Neural progenitor cell (in vitro differentiated cells): Measurements from ENCODE around the gene GBF1. TPM values are rescaled to one million over a fixed set of nuclear protein-coding genes. Genes with fewer than 3 reads are reported as not detected.

ENCODE experiments used
- DNase-seq: peaks from one replicate; pipeline ENCODE4 v3.0.0-alpha.2; 2016; ENCODE audit warnings: low spot score
- H2AFZ ChIP-seq: fragments of 200-600 bp; sonication (generic); replicated peaks from 2 replicates; pipeline ENCODE4 v1.6.1; 2016; ENCODE audit warnings: antibody characterized with exemption
- H3F3A ChIP-seq: fragments of 200-600 bp; sonication (generic); 2 replicates; pipeline ENCODE4 v1.6.1; 2016; ENCODE audit warnings: antibody characterized with exemption, low read depth
- H3K27ac ChIP-seq: fragments of 200-600 bp; sonication (generic); 2 replicates; pipeline ENCODE4 v1.5.1; 2016; ENCODE audit warnings: mild to moderate bottlenecking
- H3K27me3 ChIP-seq: fragments of 200-600 bp; sonication (generic); 2 replicates; pipeline ENCODE4 v1.6.1; 2016; ENCODE audit warnings: mild to moderate bottlenecking, moderate library complexity
- H3K36me3 ChIP-seq: fragments of 200-600 bp; sonication (generic); 2 replicates; pipeline ENCODE4 v1.5.1; 2016
- H3K4me1 ChIP-seq: fragments of 200-600 bp; sonication (generic); 2 replicates; pipeline ENCODE4 v1.6.1; 2016; ENCODE audit warnings: mixed run types
- H3K4me2 ChIP-seq: fragments of 200-600 bp; sonication (generic); 2 replicates; pipeline ENCODE4 v1.6.1; 2016
- H3K4me3 ChIP-seq: fragments of 200-600 bp; sonication (generic); 2 replicates; pipeline ENCODE4 v1.5.1; 2016
- H3K79me2 ChIP-seq: fragments of 200-600 bp; sonication (generic); 2 replicates; pipeline ENCODE4 v1.6.1; 2016; ENCODE audit warnings: low read depth
- H3K9ac ChIP-seq: fragments of 200-600 bp; sonication (generic); 2 replicates; pipeline ENCODE4 v1.6.1; 2016
- H3K9me3 ChIP-seq: fragments of 200-600 bp; sonication (generic); 2 replicates; pipeline ENCODE4 v1.5.1; 2016; ENCODE audit warnings: low read depth
- H4K20me1 ChIP-seq: fragments of 200-600 bp; sonication (generic); 2 replicates; pipeline ENCODE4 v1.6.1; 2016; ENCODE audit warnings: low read depth
- H3K27ac Mint-ChIP-seq: 3 replicates; pipeline ENCODE4 v1.8.0; 2021; ENCODE audit warnings: mixed read lengths
- H3K27me3 Mint-ChIP-seq: 2 replicates; pipeline ENCODE4 v1.8.0; 2022; ENCODE audit warnings: low read depth, mild to moderate bottlenecking, inconsistent platforms, moderate library complexity, mixed read lengths; ENCODE audit not compliant: insufficient read depth
- H3K36me3 Mint-ChIP-seq: 3 replicates; pipeline ENCODE4 v1.8.0; 2021; ENCODE audit warnings: mixed read lengths
- H3K4me1 Mint-ChIP-seq: 3 replicates; pipeline ENCODE4 v1.8.0; 2021; ENCODE audit warnings: mixed read lengths
- H3K4me3 Mint-ChIP-seq: 3 replicates; pipeline ENCODE4 v1.8.0; 2021; ENCODE audit warnings: mild to moderate bottlenecking, moderate library complexity, mixed read lengths
- H3K9me3 Mint-ChIP-seq: 3 replicates; pipeline ENCODE4 v1.8.0; 2020; ENCODE audit warnings: mixed read lengths
- CTCF ChIP-seq: fragments of 200-600 bp; sonication (generic); IDR thresholded peaks from 2 replicates; pipeline ENCODE4 v1.5.1; 2017; ENCODE audit warnings: antibody characterized with exemption, mild to moderate bottlenecking
- EZH2 ChIP-seq: fragments of 200-600 bp; sonication (generic); IDR thresholded peaks from 2 replicates; pipeline ENCODE4 v1.6.1; 2017; ENCODE audit warnings: antibody characterized with exemption, mild to moderate bottlenecking, moderate library complexity
- EZH2phosphoT487 ChIP-seq: fragments of 200-600 bp; sonication (generic); IDR thresholded peaks from 2 replicates; pipeline ENCODE4 v1.6.1; 2017; ENCODE audit warnings: antibody characterized with exemption
- total RNA-seq: library from RNA; depleted of rRNA; stranded (reverse); fragments of >200 nt; gene quantifications from 2 replicates; pipeline ENCODE4 v1.2.3, GENCODE V29; 2015; ENCODE audit warnings: low replicate concordance

GBF1 gene
- total RNA-seq, 1 donor from 2014 or later: 23.5 TPM

- Histone ChIP-seq H3K4me1 (peaks cover 12% of the 10 kb centered on the region), H4K20me1 (peaks cover 25% of the 10 kb centered on the region), H3F3A (peaks cover 17% of the 10 kb centered on the region), H3K4me3 (no peak overlapping the region), H3K27ac (no peak overlapping the region), H3K9ac (no peak overlapping the region), H3K27me3 (no peaks in the 10 kb centered on the region), H2AFZ (no peak overlapping the region), H3K36me3 (no peaks in the 10 kb centered on the region), H3K4me2 (no peak overlapping the region), H3K79me2 (peaks cover 5% of the 10 kb centered on the region), H3K9me3 (no peaks in the 10 kb centered on the region)
- H3K36me3 Mint-ChIP-seq: peaks cover 4% of the 10 kb centered on the region
- DNase-seq: no peak
- H3K27ac Mint-ChIP-seq: no peak overlapping the region
- no peaks in the 10 kb centered on the region for H3K9me3 Mint-ChIP-seq
- peaks cover 17% of the 10 kb centered on the region for H3K4me1 Mint-ChIP-seq
- TF ChIP-seq EZH2: no peak
- no peak for TF ChIP-seq CTCF
- TF ChIP-seq EZH2phosphoT487: no peak
- H3K4me3 Mint-ChIP-seq: no peak overlapping the region
- no peaks in the 10 kb centered on the region for H3K27me3 Mint-ChIP-seq
Measured at GRCh38 chr10:102283488-102283887, 38.2 kb downstream of the GBF1 start.

GRCh38 chr10:102283890-102284289, 38.6 kb downstream of the GBF1 start:
- Mint-ChIP-seq H3K4me1 (peaks cover 16% of the 10 kb centered on the region), H3K9me3 (no peaks in the 10 kb centered on the region), H3K4me3 (no peak overlapping the region), H3K27me3 (no peaks in the 10 kb centered on the region), H3K27ac (no peak overlapping the region), H3K36me3 (peaks cover 4% of the 10 kb centered on the region)
- Histone ChIP-seq H3K79me2 (peaks cover 5% of the 10 kb centered on the region), H2AFZ (no peak overlapping the region), H3K27ac (no peak overlapping the region), H3K4me2 (no peak overlapping the region), H3K4me1 (peaks cover 11% of the 10 kb centered on the region), H3K36me3 (no peaks in the 10 kb centered on the region), H3K9ac (no peak overlapping the region), H3F3A (peaks cover 16% of the 10 kb centered on the region), H3K4me3 (no peak overlapping the region), H3K9me3 (no peaks in the 10 kb centered on the region), H3K27me3 (no peaks in the 10 kb centered on the region), H4K20me1 (peaks cover 21% of the 10 kb centered on the region)
- no peak for TF ChIP-seq EZH2phosphoT487
- no peak for TF ChIP-seq CTCF
- no peak for TF ChIP-seq EZH2
- DNase-seq: no peak

GRCh38 chr10:102284531-102284930, 39.2 kb downstream of the GBF1 start:
- no peak overlapping the region for H3K27ac ChIP-seq

More at GRCh38 chr10:102284531-102284930, 39.2 kb downstream of the GBF1 start:
- peaks cover 14% of the 10 kb centered on the region for H4K20me1 ChIP-seq
- no peak overlapping the region for H3K9ac ChIP-seq
- peaks cover 11% of the 10 kb centered on the region for H3F3A ChIP-seq
- no peaks in the 10 kb centered on the region for H3K9me3 ChIP-seq
- H3K4me2 ChIP-seq: no peak overlapping the region
- H3K9me3 Mint-ChIP-seq: no peaks in the 10 kb centered on the region
- no peaks in the 10 kb centered on the region for H3K27me3 Mint-ChIP-seq
- H3K79me2 ChIP-seq: peaks cover 4% of the 10 kb centered on the region
- H3K4me3 Mint-ChIP-seq: no peak overlapping the region
- peaks cover 4% of the 10 kb centered on the region for H3K36me3 Mint-ChIP-seq
- no peak for DNase-seq
- H3K27me3 ChIP-seq: no peaks in the 10 kb centered on the region
- no peaks in the 10 kb centered on the region for H3K36me3 ChIP-seq
- H3K27ac Mint-ChIP-seq: no peak overlapping the region
- H3K4me1 Mint-ChIP-seq: peaks cover 12% of the 10 kb centered on the region
- H3K4me3 ChIP-seq: no peak overlapping the region
- peaks cover 4% of the 10 kb centered on the region for H3K4me1 ChIP-seq
- no peak overlapping the region for H2AFZ ChIP-seq
- TF ChIP-seq EZH2: no peak
- TF ChIP-seq EZH2phosphoT487: no peak
- no peak for TF ChIP-seq CTCF
